SJSA1 (cell line): Measurements from ENCODE around the gene SLC19A1. TPM values are rescaled to one million over a fixed set of nuclear protein-coding genes. Genes with fewer than 3 reads are reported as not detected.

Source experiments
- DNase-seq, 2 experiments: peaks; one replicate each; pipeline ENCODE4 v3.0.0-alpha.2; 2015 to 2020; ENCODE audit warnings: low spot score in 2 of 2, low read depth in 1 of 2
- H3K27ac ChIP-seq: fragments of 250-450 bp; sonication (Bioruptor Pico); 2 replicates; pipeline ENCODE4 v1.5.1; 2020; ENCODE audit warnings: mild to moderate bottlenecking, moderate library complexity
- H3K27me3 ChIP-seq: fragments of 250-450 bp; sonication (Bioruptor Pico); replicated peaks from 2 replicates; pipeline ENCODE4 v1.5.1; 2020; ENCODE audit warnings: mild to moderate bottlenecking, moderate library complexity
- H3K36me3 ChIP-seq: fragments of 250-450 bp; sonication (Bioruptor Pico); 2 replicates; pipeline ENCODE4 v1.5.1; 2020; ENCODE audit warnings: mild to moderate bottlenecking
- H3K4me1 ChIP-seq: fragments of 250-450 bp; sonication (Bioruptor Pico); replicated peaks from 2 replicates; pipeline ENCODE4 v1.6.1; 2021; ENCODE audit warnings: mild to moderate bottlenecking
- H3K4me3 ChIP-seq: fragments of 250-450 bp; sonication (Bioruptor Pico); 2 replicates; pipeline ENCODE4 v1.5.1; 2020; ENCODE audit warnings: mild to moderate bottlenecking
- H3K9me3 ChIP-seq: fragments of 250-450 bp; sonication (Bioruptor Pico); replicated peaks from 2 replicates; pipeline ENCODE4 v1.5.1; 2020; ENCODE audit warnings: mild to moderate bottlenecking
- total RNA-seq: library from RNA; depleted of rRNA; stranded (reverse); fragments of >200 nt; shearing (Covaris generic); gene quantifications from 2 replicates; pipeline ENCODE4 v1.2.3, GENCODE V29; 2014

SLC19A1 gene
- total RNA-seq, 1 experiment from 2014 or later = 18.0 TPM

DNA sequence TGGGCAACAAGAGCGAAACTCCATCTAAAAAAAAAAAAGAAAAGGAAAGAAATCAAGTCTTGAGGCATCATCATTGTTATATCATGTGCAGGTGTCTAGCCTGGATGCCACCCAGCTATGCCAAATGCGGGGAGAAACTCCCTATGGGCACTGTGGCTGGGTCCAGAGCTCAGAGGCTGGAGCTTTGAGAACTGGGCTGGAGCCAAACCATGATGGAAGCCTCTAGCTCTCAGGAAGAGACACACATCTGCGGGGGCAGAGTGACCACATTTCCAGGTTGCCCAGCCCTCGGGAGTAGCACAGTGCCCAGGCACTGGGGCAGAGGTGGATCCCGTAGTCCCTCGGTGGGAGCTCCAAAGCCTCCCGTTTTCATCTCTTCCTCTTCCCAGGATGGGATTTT lies 78.4 kb downstream of the SLC19A1 start:
- no peaks in the 10 kb centered on the region for H3K27me3 ChIP-seq
- H3K36me3 ChIP-seq = peaks cover 4% of the 10 kb centered on the region; the same call in 1 of the 2 replicates
- peaks cover 12% of the 10 kb centered on the region for H3K9me3 ChIP-seq
- peaks cover 20% of the 10 kb centered on the region for H3K4me1 ChIP-seq
- H3K4me3 ChIP-seq = no peak overlapping the region
- H3K27ac ChIP-seq = no peak overlapping the region
- DNase-seq = no peak

DNA sequence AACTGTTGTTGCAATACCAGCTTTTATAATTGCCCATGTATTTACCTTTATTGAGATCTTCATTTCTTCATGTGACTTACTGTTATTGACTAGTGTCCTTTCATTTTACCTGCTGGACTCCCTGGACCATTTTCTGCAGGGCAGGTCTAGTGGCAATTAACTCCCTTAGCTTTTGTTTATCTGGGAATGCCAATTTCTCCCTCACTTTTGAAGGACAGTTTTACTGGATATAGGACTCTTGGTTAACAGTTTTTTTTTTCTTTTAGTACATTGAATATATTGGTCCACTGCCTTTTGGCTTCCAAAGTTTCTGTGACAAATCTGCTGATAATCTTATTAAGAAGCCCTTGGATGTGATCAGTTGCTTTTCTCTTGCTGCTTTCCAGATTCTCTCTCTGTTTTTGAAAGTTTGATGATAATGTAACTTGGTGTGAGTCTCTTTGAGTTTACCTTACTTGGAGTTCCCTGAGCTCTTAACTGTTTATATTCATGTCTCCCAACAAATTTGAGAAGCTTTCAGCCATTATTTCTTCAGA lies 80.4 kb downstream of the SLC19A1 start:
- Histone ChIP-seq H3K4me1 (peaks cover 16% of the 10 kb centered on the region), H3K4me3 (no peak overlapping the region), H3K36me3 (peaks cover 4% of the 10 kb centered on the region; the same call in 1 of the 2 replicates), H3K9me3 (peaks cover 12% of the 10 kb centered on the region), H3K27me3 (no peaks in the 10 kb centered on the region), H3K27ac (no peak overlapping the region)
- DNase-seq = no peak

DNA sequence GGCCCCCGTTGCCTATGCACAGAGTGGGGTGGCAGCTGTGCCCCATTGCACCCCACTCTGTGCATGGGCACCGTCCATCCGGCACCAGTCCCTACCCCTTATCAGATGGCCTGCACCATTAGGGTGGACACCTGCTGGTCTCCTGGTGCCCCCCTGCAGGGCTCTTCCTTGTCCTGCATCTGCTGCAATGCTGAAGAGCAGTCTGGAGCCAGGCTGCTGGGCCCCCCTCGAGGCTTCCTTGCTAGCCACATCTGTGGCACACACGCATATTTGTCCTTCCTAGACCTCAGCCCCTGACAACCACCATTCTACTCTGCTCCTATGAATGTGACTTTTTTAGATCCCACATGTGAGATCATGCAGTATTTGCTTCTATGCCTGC lies 80.9 kb downstream of the SLC19A1 start:
- peaks cover 15% of the 10 kb centered on the region for H3K4me1 ChIP-seq
- no peak overlapping the region for H3K4me3 ChIP-seq
- DNase-seq = no peak
- H3K36me3 ChIP-seq = peaks cover 4% of the 10 kb centered on the region; the same call in 1 of the 2 replicates
- H3K9me3 ChIP-seq = peaks cover 12% of the 10 kb centered on the region
- no peak overlapping the region for H3K27ac ChIP-seq
- no peaks in the 10 kb centered on the region for H3K27me3 ChIP-seq

DNA sequence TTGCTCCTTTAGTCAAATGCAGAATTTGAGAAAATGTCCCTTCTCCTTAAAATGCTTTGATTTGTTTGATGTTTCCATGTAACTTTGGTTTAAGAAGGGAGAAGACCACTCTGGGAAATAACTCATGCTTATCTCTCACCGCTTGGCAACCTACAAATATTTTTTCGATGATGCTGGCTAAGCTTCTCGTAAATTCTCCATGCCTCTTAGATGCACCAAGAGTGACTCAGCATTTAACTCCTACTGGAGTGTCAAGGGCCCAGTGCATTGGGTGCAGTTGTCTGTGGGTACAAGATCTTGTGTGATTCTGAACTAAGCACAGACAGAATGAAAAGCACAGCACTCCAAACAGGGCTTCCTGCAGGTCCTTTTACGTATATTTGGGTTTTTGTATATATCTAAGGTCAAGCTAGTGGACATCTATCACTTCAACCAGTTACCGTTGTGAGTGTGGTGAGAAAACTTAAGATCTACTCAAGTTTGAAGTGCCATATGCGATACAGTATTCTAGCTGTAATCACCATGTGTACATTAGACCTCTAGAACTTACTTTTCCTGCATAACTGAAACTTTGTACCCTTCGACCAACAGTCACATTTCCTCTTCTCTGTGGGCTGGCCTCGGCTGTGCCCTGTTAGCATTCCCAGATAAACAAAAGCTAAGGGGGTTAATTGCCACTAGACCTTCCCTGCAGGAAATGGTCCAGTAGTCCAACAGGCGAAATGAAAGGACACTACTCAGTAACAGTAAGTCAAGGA lies 81.5 kb downstream of the SLC19A1 start:
- Histone ChIP-seq H3K27me3 (no peaks in the 10 kb centered on the region), H3K36me3 (peaks cover 4% of the 10 kb centered on the region; the same call in 1 of the 2 replicates), H3K4me3 (no peak overlapping the region), H3K9me3 (peaks cover 12% of the 10 kb centered on the region), H3K4me1 (peaks cover 15% of the 10 kb centered on the region), H3K27ac (peak overlapping the region; percentile 53)
- DNase-seq = peak in 1 of 2 experiments; percentile 30

DNA sequence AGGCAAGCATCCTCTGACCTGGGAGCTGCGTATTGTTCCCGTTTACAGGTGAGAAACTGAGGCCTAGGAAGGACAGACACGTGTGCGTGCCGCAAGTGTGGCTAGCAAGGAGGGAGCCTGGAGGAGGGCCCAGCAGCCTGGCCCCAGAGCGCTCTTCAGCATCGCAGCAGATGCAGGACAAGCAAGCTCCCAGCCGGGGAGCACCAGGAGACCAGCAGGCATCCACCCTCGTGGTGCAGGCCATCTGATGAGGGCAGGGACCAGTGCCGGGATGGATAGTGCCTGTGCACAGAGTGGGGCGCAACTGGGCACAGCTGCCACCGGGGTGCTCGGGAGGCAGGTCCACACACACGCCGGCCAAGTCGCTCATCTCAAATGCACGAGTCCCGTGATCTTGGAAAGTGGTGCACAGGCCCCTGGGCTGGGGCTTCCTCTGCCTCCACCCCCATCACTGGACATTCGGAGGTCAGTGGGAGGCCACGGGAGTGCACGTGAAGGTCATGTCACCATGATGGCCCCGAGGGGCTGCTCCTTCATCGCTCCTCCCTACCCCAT lies 82.2 kb downstream of the SLC19A1 start:
- no peak for DNase-seq
- Histone ChIP-seq H3K9me3 (peaks cover 12% of the 10 kb centered on the region), H3K36me3 (peaks cover 4% of the 10 kb centered on the region; the same call in 1 of the 2 replicates), H3K27me3 (no peaks in the 10 kb centered on the region), H3K4me3 (no peak overlapping the region), H3K4me1 (peaks cover 21% of the 10 kb centered on the region), H3K27ac (peak overlapping the region; percentile 53)

DNA sequence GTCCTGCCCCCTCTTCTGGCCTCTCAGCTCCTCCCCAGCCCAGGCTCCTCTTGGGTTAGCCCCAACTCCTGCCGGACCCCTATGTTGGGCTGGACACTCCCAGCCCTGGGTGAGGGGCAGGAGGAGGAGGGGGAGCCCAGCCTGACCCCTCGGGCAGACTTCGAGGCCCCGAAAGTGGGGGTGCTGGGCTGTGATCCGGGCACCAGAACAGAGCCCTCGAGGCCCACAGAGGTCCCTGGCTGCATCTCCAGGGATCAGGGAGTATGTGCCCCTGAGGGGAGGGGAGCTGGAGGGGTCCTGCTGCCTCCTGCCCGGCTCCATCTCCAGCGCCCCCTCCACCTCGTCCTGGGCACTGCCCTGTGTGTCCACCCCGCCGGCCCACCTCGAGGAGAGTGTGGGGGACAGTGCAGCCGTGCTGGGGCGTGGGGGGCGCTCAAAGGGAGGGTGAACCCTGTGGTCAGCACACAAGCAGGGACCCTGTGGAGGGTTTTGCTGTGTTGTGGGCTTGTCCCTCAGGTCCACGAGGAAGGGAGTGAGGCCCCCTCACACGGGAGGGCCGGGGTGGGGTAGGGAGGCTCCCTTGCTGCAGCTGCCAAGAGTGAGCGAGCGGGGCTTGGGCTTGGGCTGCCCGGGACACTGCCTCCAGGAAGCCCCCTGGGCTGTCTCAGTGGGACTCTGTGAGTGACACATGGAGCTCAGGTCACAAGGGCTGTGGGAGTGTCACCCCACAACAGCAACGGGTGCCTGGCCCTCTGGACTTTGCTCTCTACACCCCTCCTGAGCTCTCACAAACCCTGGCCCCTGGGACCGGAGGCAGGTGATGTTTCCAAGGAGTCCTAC lies 82.8 kb downstream of the SLC19A1 start:
- Histone ChIP-seq H3K27me3 (no peaks in the 10 kb centered on the region), H3K4me1 (peaks cover 26% of the 10 kb centered on the region), H3K36me3 (peaks cover 4% of the 10 kb centered on the region; the same call in 1 of the 2 replicates), H3K27ac (no peak overlapping the region), H3K9me3 (peaks cover 12% of the 10 kb centered on the region), H3K4me3 (no peak overlapping the region)
- DNase-seq = no peak

DNA sequence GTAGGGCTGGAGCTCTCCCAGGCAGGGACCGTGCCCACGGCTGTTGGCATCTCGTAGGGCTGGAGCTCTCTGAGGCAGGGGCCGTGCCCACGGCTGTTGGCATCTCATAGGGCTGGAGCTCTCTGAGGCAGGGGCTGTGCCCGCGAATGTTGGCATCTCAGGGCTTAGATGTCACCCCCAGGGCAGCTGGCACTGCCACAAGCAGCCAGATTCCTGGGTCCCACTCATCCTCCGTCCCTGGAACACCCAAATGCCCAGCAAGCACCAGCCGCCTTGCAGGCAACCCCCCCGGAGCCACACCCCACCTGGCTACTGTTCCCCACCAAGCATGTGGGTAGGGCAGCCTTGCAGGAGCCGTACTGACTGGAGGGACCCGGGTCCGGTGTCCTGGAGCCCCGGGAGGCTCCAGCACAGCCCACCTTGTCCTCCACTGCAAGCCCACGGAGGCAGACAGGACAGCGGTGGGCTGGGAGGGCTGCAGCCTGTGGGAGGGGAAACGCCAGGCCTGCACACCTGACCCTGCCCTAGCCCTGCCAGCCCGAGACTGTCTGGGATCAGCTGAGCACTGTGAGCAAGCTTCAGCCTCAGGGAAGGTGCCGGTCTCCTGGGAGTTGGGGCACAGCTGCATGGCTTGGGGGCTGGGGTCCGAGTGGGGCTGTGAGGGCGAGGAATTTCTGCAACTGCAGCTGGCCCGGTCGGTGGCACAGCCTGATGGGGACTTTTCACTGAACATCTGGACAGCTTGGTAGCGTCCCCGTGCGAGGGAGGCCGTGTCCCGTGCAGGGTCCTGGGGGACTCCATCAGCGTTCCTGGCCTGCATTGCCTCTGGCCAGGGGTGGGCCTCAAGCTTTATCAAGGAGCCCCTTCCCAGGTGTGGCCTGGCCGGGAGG lies 83.7 kb downstream of the SLC19A1 start:
- peaks cover 4% of the 10 kb centered on the region; the same call in 1 of the 2 replicates for H3K36me3 ChIP-seq
- H3K4me1 ChIP-seq = peaks cover 26% of the 10 kb centered on the region
- no peak for DNase-seq
- H3K27me3 ChIP-seq = no peaks in the 10 kb centered on the region
- H3K27ac ChIP-seq = no peak overlapping the region
- peaks cover 12% of the 10 kb centered on the region for H3K9me3 ChIP-seq
- H3K4me3 ChIP-seq = no peak overlapping the region

DNA sequence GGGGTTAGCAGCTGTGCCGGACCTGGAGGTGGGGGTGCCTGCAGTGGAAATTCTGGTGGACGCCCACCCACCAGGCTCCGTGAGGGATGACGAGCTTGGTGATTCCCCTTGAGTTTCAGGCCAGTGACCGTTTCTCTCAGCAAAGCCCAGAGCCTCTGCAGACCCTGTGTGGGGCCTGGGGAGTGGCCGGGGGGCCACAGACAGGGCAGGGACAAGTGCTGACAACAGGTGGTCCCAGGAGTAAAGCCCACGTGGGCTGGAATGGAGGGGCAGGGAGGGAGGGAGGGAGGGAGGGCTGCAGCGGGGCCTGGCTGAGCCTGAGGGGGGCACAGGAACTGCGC lies 84.4 kb downstream of the SLC19A1 start:
- no peak overlapping the region for H3K4me3 ChIP-seq
- peaks cover 26% of the 10 kb centered on the region for H3K4me1 ChIP-seq
- peaks cover 4% of the 10 kb centered on the region; the same call in 1 of the 2 replicates for H3K36me3 ChIP-seq
- no peak overlapping the region for H3K27ac ChIP-seq
- DNase-seq = no peak
- H3K9me3 ChIP-seq = peaks cover 12% of the 10 kb centered on the region
- H3K27me3 ChIP-seq = no peaks in the 10 kb centered on the region

DNA sequence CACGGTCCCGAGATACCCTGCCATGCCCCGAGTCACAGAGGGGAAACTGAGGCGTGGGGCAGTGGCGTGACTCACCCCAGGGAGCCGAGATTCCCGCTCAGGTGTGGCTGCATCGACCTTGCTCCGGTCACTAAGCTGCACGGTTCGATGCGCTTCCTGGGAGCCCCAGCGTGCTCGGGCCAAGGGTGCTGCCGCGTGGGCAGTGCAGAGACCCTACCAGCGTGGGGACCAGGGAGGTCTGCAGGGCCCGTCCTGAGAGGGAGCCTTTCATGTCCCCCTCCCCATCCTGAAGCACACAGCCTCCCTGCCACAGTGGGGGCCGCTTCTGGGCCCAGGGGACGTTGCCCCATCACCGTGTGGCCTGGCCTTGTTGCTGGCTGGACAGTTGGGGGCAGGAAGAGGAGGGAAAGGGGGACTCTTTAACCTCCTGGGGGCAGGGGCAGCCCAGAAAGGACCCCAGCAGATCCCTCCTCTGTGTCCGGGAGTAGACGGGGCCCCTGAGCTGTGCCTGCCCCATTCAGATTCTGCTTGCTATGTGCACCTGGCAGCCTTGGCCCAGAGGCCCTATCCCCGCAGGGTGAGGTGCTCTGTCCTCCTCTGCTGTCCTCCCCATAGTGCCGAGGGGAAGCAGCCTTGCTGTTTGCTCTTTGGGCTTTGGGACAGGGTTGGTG lies 84.9 kb downstream of the SLC19A1 start:
- Histone ChIP-seq H3K36me3 (peaks cover 4% of the 10 kb centered on the region; the same call in 1 of the 2 replicates), H3K27ac (no peak overlapping the region), H3K9me3 (peaks cover 17% of the 10 kb centered on the region), H3K27me3 (no peaks in the 10 kb centered on the region), H3K4me3 (no peak overlapping the region), H3K4me1 (peaks cover 26% of the 10 kb centered on the region)
- no peak for DNase-seq

DNA sequence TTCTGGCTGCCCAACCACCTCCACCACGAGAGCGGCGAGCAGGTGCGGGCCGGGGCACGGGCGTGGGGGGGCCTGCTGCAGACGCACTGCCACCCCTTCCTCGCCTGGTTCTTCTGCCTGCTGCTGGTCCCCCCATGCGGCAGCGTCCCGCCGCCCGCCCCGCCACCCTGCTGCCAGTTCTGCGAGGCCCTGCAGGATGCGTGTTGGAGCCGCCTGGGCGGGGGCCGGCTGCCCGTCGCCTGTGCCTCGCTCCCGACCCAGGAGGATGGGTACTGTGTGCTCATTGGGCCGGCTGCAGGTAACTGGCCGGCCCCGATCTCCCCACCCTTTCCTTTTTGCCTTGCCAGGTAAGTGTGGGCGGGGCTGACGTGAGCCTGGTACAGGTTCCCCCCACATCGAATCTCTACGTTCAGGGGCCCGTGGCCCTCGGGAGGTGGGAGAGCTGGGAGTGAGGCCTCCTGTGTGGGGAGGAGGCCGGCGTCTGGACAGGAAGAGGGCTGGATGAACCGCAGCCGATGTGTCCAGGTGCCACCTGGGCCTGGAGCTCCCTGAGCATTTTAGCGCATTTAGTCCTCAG lies 85.6 kb downstream of the SLC19A1 start:
- no peaks in the 10 kb centered on the region for H3K27me3 ChIP-seq
- peaks cover 4% of the 10 kb centered on the region; the same call in 1 of the 2 replicates for H3K36me3 ChIP-seq
- H3K9me3 ChIP-seq = peaks cover 16% of the 10 kb centered on the region
- H3K4me3 ChIP-seq = no peak overlapping the region
- H3K4me1 ChIP-seq = peaks cover 26% of the 10 kb centered on the region
- no peak for DNase-seq
- H3K27ac ChIP-seq = no peak overlapping the region

DNA sequence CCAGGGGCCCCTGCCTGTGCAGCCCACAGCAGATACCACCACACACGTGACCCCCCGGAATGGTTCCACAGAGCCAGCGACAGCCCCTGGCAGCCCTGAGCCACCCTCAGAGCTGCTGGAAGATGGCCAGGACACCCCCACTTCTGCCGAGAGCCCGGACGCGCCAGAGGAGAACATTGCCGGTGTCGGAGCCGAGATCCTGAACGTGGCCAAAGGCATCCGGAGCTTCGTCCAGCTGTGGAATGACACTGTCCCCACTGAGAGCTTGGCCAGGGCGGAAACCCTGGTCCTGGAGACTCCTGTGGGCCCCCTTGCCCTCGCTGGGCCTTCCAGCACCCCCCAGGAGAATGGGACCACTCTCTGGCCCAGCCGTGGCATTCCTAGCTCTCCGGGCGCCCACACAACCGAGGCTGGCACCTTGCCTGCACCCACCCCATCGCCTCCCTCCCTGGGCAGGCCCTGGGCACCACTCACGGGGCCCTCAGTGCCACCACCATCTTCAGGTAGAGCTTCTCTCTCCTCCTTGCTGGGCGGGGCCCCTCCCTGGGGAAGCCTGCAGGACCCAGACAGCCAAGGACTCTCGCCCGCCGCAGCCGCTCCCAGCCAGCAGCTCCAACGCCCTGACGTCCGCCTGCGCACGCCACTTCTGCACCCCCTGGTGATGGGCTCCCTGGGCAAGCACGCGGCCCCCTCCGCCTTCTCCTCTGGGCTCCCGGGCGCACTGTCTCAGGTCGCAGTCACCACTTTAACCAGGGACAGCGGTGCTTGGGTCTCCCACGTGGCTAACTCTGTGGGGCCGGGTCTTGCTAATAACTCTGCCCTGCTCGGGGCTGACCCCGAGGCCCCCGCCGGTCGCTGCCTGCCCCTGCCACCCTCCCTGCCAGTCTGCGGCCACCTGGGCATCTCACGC lies 86.3 kb downstream of the SLC19A1 start:
- no peak for DNase-seq
- Histone ChIP-seq H3K4me3 (no peak overlapping the region), H3K9me3 (peaks cover 8% of the 10 kb centered on the region), H3K27ac (no peak overlapping the region), H3K27me3 (no peaks in the 10 kb centered on the region), H3K36me3 (peaks cover under 1% of the 10 kb centered on the region; the same call in 1 of the 2 replicates), H3K4me1 (peaks cover 22% of the 10 kb centered on the region)
